ENCODE measurements around the gene PDZRN3. TPM values are rescaled to one million over a fixed set of nuclear protein-coding genes. Genes with fewer than 3 reads are reported as not detected.

Gene PDZRN3
- total and polyA plus RNA-seq, 2 experiments from 2014 or later = 22.3 to 35.6 TPM

DNA sequence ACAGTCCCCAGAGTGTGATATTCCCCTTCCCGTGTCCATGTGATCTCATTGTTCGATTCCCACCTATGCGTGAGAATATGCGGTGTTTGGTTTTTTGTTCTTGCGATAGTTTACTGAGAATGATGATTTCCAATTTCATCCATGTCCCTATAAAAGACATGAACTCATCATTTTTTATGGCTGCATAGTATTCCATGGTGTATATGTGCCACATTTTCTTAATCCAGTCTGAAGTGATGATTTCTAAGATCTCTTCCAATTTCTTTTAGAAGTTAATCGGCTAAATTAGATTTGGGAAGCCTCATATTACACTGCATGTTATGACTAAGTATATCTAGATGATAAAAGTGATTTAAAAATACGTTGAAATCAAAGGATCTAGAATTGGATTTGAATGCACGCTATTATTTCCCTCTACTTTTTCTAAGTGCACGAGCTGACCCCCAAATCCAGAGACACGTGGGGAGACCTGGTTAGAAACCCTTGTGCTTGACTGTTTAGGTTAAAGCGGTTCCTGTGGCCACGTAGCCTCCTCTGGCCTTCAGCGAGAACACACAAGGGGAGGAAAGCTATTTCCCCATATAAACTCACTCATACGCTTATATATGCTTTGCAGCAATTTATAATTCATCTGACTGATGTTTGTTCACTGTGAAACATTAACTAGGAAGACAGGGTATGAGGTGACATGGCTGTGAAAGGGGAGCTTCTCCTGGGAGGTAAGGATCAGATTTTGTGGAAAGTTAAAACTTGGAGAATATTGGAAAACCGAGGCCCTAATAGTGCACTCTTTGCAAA, 243.8 kb downstream of the PDZRN3 start:
- Histone ChIP-seq H3K4me2 (ENCODE audit: unreplicated experiment) (no peak overlapping the region), H4K20me1 (ENCODE audit: insufficient read depth) (no peaks in the 10 kb centered on the region), H3K9me3 (ENCODE audit: low read depth) (no peaks in the 10 kb centered on the region), H3K79me2 (ENCODE audit: insufficient read depth) (no peaks in the 10 kb centered on the region), H3K36me3 (ENCODE audit: low read depth) (peaks cover 40% of the 10 kb centered on the region; the same call in 1 of the 2 replicates), H3K27me3 (replicated peaks; ENCODE audit: insufficient read depth) (no peaks in the 10 kb centered on the region), H3K4me1 (ENCODE audit: insufficient read depth) (peaks cover 8% of the 10 kb centered on the region), H3K4me3 (no peak overlapping the region), H3K9me2 (ENCODE audit: insufficient read depth) (no peaks in the 10 kb centered on the region), H2AFZ (no peak overlapping the region), H3K27ac (no peak overlapping the region), H3F3A (ENCODE audit: insufficient read depth) (peaks cover 5% of the 10 kb centered on the region; the same call in 1 of the 2 replicates), H3K9ac (no peak overlapping the region)
- DNase-seq = no peak
- WGBS, 2 experiments (ENCODE audit: low coverage in 1 of 2, low lambda C conversion rate in 2 of 2, missing lambda C conversion rate in 2 of 2) = 84 to 90% methylated on average over 14 to 15 of the region's 15 CpGs
- in situ Hi-C loops (cut with MboI) = no loop called here
- no peak for TF ChIP-seq EZH2 (IDR thresholded peaks at IDR 0.05; ENCODE audit: insufficient read depth, poor library complexity, severe bottlenecking)
- no peak for TF ChIP-seq EZH2phosphoT487 (IDR thresholded peaks at IDR 0.05; ENCODE audit: insufficient read depth, low read depth)

DNA sequence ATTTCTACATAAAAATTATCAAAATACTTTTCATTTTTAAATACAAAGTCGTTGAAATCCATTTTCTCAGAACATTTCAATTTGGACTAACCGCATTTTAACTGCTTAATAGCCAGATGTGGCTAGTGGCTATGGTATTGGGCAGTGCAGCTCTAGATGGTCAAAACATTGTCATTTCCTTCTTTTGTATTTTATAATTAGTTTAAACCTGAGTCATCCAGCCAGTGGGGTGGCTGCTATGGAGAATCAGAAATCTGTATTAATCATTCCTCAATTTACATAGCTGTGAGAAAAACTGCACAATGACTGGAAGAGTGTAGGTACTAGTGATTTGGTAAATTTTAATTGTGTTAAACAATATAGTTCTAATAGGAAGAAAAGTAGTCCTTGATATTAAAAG, 245.3 kb downstream of the PDZRN3 start:
- H3K4me1 ChIP-seq (ENCODE audit: insufficient read depth) = peaks cover 8% of the 10 kb centered on the region
- peak overlapping the region; percentile 5 for H3K4me2 ChIP-seq (ENCODE audit: unreplicated experiment)
- H3K9me3 ChIP-seq (ENCODE audit: low read depth) = no peaks in the 10 kb centered on the region
- peaks cover 5% of the 10 kb centered on the region; the same call in 1 of the 2 replicates for H3F3A ChIP-seq (ENCODE audit: insufficient read depth)
- no peaks in the 10 kb centered on the region for H3K79me2 ChIP-seq (ENCODE audit: insufficient read depth)
- no peaks in the 10 kb centered on the region for H3K9me2 ChIP-seq (ENCODE audit: insufficient read depth)
- in situ Hi-C loops (cut with MboI) = no loop called here
- TF ChIP-seq EZH2phosphoT487 (IDR thresholded peaks at IDR 0.05; ENCODE audit: insufficient read depth, low read depth) (no peak), EZH2 (IDR thresholded peaks at IDR 0.05; ENCODE audit: insufficient read depth, poor library complexity, severe bottlenecking) (no peak)
- H3K36me3 ChIP-seq (ENCODE audit: low read depth) = peaks cover 29% of the 10 kb centered on the region; the same call in 1 of the 2 replicates
- H3K9ac ChIP-seq = no peak overlapping the region
- 48 to 53% methylated on average over 2 of the region's 2 CpGs for WGBS, 2 experiments (ENCODE audit: low coverage in 1 of 2, low lambda C conversion rate in 2 of 2, missing lambda C conversion rate in 2 of 2)
- no peaks in the 10 kb centered on the region for H3K27me3 ChIP-seq (replicated peaks; ENCODE audit: insufficient read depth)
- no peak overlapping the region for H3K4me3 ChIP-seq
- no peak overlapping the region for H2AFZ ChIP-seq
- H4K20me1 ChIP-seq (ENCODE audit: insufficient read depth) = no peaks in the 10 kb centered on the region
- no peak overlapping the region for H3K27ac ChIP-seq
- peak; percentile 63 for DNase-seq

DNA sequence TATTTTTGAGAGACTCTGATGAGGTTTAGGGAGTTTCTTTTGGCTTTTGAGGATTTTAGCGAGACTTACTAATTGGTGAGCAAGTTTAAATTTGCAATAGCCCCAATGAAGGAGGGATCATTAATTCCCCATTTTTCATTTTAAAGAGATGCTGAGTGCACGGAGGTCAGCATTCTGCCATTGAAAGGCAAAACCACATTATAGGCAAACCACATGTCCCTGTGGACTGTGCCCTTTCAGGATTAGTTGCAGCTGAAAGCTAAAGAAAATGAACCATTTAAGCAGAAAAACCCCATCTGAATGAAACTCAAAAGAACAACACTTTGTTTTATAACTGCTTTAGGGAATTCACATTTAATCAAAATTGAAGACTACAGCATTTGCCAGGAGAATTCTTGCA, 246.5 kb downstream of the PDZRN3 start:
- 45 to 49% methylated on average over 2 of the region's 2 CpGs for WGBS, 2 experiments (ENCODE audit: low coverage in 1 of 2, low lambda C conversion rate in 2 of 2, missing lambda C conversion rate in 2 of 2)
- no peak overlapping the region for H2AFZ ChIP-seq
- H3K36me3 ChIP-seq (ENCODE audit: low read depth) = peaks cover 22% of the 10 kb centered on the region; the same call in 1 of the 2 replicates
- TF ChIP-seq EZH2 (IDR thresholded peaks at IDR 0.05; ENCODE audit: insufficient read depth, poor library complexity, severe bottlenecking) (no peak), EZH2phosphoT487 (IDR thresholded peaks at IDR 0.05; ENCODE audit: insufficient read depth, low read depth) (no peak)
- in situ Hi-C loops (cut with MboI) = no loop called here
- no peak overlapping the region for H3K4me2 ChIP-seq (ENCODE audit: unreplicated experiment)
- H4K20me1 ChIP-seq (ENCODE audit: insufficient read depth) = no peaks in the 10 kb centered on the region
- no peak for DNase-seq
- no peaks in the 10 kb centered on the region for H3K27me3 ChIP-seq (replicated peaks; ENCODE audit: insufficient read depth)
- H3K9me2 ChIP-seq (ENCODE audit: insufficient read depth) = no peaks in the 10 kb centered on the region
- H3K4me3 ChIP-seq = no peak overlapping the region
- H3K79me2 ChIP-seq (ENCODE audit: insufficient read depth) = no peaks in the 10 kb centered on the region
- H3K4me1 ChIP-seq (ENCODE audit: insufficient read depth) = peaks cover 8% of the 10 kb centered on the region
- H3K9me3 ChIP-seq (ENCODE audit: low read depth) = no peaks in the 10 kb centered on the region
- no peak overlapping the region for H3K27ac ChIP-seq
- H3K9ac ChIP-seq = no peak overlapping the region
- H3F3A ChIP-seq (ENCODE audit: insufficient read depth) = peaks cover 5% of the 10 kb centered on the region; the same call in 1 of the 2 replicates

DNA sequence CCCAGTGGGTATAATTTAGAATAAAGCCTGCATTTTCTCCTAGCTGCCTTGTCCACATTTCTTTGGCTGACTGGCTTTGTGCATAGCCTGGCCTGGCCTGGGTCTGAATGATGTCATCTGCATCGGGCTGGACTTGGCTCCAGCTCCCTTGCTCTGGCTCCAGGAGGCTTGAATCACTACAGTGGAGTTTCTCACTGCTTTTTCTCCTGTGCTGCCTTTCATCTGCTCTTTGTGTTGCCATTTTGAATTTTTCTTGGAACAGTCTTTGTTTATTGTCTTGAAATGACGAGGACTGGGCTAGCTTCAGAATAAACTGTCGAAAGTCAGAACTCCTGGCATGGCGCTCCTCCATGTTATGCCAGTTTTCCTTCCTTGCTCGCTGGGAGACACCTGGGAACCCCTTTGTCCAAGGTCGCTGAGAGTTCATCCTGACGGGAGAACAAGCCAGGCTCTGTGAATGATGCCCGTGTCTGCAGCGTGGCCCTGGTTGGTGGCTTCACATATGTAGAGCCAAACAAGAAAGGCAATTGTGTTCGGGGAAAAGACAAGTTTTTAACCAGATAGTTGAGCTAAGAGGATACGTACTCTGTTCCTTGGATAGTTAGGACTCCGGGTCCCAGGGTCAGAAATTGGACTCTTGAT, 258.9 kb downstream of the PDZRN3 start:
- Histone ChIP-seq H4K20me1 (ENCODE audit: insufficient read depth) (no peaks in the 10 kb centered on the region), H3K79me2 (ENCODE audit: insufficient read depth) (no peaks in the 10 kb centered on the region), H3K27me3 (replicated peaks; ENCODE audit: insufficient read depth) (no peaks in the 10 kb centered on the region), H3K36me3 (ENCODE audit: low read depth) (no peaks in the 10 kb centered on the region), H3K4me1 (ENCODE audit: insufficient read depth) (peaks cover 3% of the 10 kb centered on the region; the same call in 1 of the 2 replicates), H3K4me3 (no peak overlapping the region), H3F3A (ENCODE audit: insufficient read depth) (no peaks in the 10 kb centered on the region), H3K9ac (no peak overlapping the region), H3K9me3 (ENCODE audit: low read depth) (no peaks in the 10 kb centered on the region), H2AFZ (peak overlapping the region; percentile 73), H3K27ac (no peak overlapping the region), H3K9me2 (ENCODE audit: insufficient read depth) (no peaks in the 10 kb centered on the region), H3K4me2 (ENCODE audit: unreplicated experiment) (peak overlapping the region; percentile 12)
- peak; percentile 92 for DNase-seq
- TF ChIP-seq EZH2phosphoT487 (IDR thresholded peaks at IDR 0.05; ENCODE audit: insufficient read depth, low read depth) (no peak), EZH2 (IDR thresholded peaks at IDR 0.05; ENCODE audit: insufficient read depth, poor library complexity, severe bottlenecking) (no peak)
- WGBS, 2 experiments (ENCODE audit: low coverage in 1 of 2, low lambda C conversion rate in 2 of 2, missing lambda C conversion rate in 2 of 2) = 39 to 40% methylated on average over 12 of the region's 12 CpGs
- in situ Hi-C loops (cut with MboI) = no loop called here
